NCI-H187 treated with DMSO at 0.1 percent for 48 hours (cell line): ENCODE measurements around the gene NLRP12.
"Not testable (repeated sequence)": the region's sequence is repeated elsewhere in the genome, so short reads cannot be mapped to it uniquely, and the experiment has no call there.

ENCODE experiments used
- DNase-seq: peaks from one replicate; lab custom pipeline; 2025; lab: John Stamatoyannopoulos, UW

NLRP12 gene, protein sequence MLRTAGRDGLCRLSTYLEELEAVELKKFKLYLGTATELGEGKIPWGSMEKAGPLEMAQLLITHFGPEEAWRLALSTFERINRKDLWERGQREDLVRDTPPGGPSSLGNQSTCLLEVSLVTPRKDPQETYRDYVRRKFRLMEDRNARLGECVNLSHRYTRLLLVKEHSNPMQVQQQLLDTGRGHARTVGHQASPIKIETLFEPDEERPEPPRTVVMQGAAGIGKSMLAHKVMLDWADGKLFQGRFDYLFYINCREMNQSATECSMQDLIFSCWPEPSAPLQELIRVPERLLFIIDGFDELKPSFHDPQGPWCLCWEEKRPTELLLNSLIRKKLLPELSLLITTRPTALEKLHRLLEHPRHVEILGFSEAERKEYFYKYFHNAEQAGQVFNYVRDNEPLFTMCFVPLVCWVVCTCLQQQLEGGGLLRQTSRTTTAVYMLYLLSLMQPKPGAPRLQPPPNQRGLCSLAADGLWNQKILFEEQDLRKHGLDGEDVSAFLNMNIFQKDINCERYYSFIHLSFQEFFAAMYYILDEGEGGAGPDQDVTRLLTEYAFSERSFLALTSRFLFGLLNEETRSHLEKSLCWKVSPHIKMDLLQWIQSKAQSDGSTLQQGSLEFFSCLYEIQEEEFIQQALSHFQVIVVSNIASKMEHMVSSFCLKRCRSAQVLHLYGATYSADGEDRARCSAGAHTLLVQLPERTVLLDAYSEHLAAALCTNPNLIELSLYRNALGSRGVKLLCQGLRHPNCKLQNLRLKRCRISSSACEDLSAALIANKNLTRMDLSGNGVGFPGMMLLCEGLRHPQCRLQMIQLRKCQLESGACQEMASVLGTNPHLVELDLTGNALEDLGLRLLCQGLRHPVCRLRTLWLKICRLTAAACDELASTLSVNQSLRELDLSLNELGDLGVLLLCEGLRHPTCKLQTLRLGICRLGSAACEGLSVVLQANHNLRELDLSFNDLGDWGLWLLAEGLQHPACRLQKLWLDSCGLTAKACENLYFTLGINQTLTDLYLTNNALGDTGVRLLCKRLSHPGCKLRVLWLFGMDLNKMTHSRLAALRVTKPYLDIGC

DNA sequence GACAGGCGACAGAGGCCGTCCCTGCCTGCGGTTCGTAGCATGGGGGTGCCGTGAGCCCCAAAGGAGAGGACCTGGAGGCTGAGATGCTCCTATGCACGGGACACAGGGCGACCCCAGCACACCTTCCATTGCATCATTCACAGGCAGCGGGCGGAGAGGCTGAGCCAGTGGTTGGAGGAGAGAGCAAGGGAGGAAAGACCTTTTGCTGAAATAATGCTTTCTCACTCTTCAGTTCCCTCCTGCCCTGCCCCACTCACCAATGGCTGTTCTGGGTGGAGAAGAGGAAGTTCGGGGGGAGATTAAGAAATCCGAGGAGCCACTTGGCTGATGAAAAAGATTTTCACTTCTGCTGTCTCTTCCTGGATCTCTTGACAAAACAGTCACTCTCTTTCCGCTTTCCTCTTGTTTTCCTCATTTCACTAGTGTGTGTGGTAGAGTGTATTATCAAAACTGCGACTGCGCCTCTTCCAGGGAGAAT lies at the start of gene NLRP12:
NLRP12 (minus strand) TSS at position 181 of the 478 bp plus-strand sequence; CDS start at position 41, 140 bp downstream.
- DNase-seq: no peak

DNA sequence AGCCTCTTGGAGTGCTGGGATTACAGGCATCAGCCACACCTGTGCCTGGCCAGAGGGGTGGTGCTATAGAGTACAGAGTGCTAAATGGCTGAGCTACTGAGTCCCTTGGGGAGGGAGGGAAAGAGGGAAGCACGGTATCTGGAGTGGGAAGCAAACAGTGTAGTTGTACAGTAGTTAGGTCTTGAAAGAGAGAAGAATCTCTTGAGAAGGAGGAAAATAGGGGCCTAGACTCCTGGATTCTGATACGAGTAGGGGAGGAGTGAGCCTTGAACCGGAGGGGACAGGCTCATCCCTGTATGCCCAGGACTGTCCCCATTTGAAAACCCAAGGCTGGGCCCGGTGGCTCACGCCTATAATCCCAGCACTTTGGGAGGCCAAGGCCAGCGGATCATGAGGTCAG lies 48.6 kb upstream of the NLRP12 start:
- no peak for DNase-seq

DNA sequence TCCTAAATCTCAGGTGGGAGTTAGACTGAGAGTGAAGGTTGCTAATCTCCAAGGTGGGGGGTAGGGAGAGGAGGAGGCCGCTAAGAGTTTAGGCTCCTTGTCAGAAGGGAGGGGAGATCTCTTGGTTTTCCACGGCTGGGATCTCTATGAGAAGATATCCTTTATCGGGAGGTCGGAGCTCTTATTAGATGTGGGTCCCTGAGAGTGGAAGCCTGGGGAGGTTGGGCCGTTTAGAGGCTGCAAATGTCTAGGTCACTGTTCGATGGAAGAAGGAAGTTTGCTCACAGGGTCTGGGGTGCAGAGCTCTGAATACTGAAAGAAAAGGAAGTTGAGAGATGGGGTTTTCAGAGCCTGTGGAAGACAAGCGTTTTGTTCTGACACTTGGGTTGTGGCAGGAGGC lies 47.3 kb upstream of the NLRP12 start:
- DNase-seq: no peak

DNA sequence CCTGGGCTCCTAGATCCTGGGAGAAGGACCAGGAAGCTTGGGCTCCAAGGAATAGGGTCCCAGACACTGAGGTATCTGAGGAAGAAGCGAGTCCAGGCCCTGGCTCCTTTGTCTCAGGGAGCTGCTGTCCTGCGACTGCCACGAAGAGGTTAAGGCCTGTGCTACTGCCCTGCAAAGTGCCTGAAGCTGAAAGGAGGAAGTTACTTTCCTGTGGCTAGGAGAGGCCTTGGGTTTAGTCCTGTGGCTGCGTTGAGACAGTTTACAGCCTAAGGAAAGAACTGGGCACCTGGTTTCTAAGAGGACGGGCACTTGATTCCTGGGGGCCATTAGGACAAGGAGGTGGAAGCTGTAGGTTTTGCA lies 46.4 kb upstream of the NLRP12 start:
- no peak for DNase-seq

DNA sequence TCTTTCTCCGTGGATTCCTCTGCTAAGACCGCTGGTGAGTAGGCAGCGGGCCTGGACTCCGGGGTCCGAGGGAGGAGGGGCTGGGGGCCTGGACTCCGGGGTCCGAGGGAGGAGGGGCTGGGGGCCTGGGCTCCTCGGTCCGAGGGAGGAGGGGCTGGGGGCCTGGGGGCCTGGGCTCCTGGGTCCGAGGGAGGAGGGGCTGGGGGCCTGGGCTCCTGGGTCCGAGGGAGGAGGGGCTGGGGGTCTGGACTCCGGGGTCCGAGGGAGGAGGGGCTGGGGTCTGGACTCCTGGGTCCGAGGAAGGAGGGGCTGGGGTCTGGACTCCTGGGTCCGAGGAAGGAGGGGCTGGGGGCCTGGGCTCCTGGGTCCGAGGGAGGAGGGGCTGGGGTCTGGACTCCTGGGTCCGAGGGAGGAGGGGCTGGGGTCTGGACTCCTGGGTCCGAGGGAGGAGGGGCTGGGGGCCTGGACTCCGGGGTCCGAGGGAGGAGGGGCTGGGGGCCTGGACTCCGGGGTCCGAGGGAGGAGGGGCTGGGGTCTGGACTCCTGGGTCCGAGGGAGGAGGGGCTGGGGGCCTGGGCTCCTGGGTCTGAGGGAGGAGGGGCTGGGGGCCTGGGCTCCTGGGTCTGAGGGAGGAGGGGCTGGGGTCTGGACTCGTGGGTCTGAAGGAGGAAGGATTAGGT lies 45.8 kb upstream of the NLRP12 start:
- not testable (repeated sequence) for DNase-seq

DNA sequence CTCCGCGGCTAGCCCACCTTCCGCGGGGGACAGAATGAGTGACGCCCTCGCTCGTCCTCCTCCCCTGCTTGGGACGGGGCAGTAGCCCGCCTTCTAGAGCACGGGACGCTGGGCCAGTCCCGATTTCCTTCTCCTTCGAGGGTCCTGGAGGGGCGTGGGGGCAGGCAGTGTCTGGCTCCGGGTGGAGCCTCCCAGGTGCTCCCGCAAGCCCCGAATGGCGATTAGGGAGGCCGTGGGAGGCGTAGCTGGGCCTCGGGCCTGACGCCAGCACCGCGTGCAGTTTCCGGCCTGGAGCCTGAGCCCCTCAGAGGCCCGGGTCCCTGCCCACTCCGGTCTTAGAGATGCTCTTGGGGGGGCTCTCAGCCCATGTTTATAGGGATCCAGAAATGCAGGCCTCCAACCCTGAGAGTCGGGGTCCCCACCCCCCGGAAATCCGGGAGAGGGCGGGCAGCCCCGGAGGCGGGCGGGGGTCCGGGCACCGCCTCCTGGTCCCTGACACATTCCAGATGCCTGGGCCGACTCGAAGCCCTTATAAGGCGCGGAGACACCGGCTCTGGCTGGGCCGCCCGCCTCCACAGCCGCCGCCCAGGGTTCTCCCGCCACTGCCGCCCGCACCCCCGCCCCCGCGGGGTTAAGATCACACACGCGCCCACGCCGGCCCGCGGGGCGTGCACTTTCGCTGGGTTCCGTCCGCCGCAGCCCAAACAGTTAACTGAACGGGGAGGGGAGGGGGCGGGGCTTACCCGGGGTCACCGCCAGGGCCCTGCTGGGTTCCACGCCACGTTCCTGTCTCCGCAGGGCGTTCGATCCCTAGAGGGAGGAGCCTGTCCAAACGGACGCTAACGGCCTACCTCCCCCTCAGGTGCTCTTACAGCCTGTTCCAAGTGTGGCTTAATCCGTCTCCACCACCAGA lies 45.0 kb upstream of the NLRP12 start:
- DNase-seq: no peak

DNA sequence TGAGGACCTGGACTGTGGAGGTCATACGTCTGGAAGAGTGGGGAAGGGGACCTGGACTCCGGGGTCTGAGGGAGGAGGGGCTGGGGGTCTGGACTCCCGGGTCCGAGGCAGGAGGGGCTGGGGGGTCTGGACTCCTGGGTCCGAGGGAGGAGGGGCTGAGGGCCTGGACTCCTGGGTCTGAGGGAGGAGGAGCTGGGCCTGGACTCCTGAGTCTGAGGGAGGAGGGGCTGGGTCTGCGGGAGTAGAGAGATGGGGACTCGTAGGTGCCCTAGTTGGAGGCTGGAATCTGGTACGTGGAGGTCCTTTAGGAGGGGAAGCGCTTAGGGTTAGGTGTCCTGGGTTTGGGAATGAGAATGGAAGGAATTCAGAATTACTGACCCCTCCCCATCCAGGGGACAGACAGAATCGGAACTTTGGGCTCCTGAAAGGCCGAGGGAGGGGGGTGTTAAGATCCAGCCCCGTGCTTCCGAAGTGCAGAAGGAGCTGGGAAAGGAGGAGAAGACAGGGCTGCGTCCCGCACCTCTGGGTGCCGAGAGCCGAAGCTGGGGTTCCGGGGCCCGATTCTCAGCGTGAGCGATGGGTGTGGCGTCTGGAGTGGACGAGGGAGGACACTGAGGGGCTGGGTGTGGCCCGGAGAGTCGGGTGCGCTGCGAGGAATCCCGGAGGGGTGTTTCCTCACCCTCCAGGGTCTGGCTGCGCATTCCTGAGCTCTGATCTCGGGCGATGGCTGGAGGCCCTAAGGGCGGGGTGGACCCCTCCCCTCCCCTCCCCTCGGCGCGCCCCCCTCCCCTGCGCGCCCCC lies 44.2 kb upstream of the NLRP12 start:
- no peak for DNase-seq

DNA sequence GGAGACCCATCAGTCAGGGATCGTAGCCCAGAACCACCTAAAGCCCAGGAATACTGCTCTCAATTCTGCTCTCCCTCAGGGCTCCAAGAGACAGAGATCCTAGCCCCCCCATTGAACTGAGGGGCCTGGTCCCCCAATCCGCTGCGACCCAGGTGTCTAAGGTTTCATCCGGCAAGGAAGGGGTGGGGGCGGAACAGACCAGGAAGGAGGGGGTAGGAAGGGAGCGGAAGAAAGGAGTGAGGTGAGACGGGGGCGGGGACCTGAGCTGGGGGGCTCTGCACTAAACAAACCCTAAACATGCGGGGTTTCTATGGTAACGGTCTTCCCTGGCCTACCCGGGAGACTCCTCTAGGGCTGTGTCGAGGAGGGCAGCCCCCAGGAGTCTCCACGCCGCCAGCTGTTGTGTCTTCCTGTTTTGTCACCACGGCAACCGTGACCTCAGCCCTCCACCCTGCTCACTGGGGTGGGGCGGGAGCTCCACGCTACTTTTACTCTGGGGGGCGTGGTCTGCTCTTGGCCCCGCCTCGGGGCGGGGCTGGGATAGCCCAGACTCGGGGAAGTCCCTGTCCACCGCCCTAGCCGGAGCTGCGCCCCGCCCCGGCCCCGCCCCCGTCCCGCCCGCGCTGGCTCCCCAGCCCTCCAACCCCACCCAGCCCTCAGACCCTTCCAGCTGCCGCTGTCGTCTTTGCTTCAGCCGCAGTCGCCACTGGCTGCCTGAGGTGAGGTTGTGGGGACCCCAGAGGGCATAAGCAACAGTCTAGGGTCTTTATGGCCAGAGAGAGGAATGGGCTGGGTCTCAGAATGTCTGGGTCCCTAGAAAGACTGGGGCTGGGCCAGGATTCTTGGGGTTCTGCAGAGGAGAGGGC lies 43.3 kb upstream of the NLRP12 start, which contains the start of gene MYADM:
MYADM (plus strand) TSS at position 659 of the 866 bp plus-strand sequence. CDS start 5,647 bp downstream, outside the sequence.
- no peak for DNase-seq

DNA sequence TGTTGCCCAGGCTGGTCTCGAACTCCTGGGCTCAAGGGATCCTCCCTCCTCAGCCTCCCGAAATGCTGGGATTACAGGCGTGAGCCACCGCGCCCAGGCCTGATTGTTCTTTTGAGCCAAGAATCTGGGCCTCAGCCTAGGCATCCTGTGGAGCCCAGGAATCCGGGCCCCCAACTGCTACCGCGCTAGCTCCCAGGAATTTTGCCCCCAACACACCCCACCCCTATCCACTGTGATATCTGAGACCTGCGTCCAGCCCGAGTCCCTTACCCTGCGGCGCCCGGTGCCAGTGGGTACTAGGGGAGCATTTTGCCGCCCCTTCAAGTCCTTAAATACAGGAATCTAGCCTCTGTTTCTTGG lies 42.7 kb upstream of the NLRP12 start:
- no peak for DNase-seq

DNA sequence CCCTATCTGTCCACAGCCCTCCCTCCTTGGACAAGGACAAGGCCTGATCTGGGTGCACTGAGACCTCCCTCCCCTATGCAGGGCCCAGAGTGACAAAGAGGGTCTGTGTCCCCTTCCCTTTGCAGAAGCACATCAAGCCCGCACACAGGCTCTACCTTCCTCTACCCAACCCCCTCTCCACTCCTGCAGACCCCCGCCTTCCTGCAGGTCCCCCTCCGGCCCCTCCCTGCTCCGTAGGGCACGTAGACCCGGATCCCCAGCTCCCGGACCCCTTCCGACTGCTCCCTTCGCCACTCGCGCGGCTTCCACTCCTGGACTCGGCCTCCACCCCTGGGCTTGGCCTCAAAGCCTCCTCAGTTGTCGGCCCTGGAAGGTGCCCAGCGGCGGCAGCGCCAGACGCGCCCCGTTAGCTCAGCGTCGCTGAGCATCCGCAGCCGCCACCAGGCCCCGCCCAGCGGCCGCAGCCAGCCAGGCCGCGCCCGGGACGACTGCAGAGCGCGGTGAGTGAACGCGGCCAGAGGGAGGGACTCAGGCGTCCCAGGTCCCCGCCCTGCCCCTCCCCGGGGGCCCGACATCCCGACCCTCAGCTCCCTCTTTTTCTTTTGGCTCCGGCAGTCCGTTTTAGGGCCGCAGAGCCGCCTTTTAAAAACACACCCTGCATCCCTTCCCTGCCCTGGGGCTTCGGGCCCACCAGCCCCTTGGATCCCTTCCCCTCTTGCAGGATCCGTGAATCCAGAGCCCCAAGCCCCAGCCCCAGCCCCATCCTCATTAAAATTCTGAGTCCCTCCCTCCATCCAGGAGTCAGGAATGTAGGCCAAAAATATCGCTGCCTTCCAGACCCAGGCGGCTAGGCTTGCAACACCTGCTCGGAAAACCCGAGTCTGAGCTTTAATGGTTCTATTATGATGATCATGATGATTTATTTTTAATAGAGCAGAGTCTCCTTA lies 42.1 kb upstream of the NLRP12 start:
- DNase-seq: no peak

DNA sequence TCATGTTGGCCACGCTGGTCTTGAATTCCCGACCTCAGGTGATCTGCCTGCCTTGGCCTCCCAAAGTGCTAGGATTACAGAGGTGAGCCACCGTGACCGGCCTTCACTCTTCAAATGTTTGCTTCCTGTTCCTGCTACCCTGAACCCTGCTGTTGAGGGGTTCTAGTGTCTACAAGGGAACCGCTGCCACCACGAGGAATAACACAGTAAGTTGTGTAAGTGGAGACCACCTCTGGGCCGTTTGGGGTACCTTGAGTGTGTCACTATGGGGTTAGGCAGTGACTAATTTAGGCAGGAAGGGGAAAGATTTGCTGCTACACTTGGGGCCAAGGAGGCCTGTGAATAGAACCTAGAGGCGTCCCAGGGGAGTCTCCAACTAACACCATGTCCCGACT lies 41.4 kb upstream of the NLRP12 start:
- no peak for DNase-seq

DNA sequence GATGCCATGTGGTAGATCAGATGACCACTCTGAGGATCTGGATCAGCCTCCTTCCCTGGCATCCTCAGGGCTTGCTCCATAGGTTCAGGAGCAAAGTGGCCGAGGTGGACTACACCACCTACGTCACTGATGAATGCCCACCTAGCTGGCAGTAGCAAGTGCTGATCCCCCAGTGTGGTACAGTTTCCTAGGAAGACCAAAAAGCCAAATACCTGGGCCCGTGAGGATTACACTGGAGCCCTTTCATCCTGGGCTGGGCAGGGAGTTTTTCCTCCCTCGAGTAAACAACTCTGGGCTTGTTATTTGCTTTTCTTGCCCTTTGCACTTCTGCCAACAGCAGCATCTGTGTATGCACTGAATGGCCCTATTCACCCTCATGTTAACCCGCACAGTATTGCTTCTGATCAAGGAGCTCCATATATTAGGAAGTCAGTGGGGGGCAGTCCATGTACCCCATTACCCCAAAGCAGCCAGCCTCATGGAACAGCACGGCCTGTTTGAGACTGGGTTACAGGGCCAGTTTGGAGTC lies 40.3 kb upstream of the NLRP12 start:
- DNase-seq: no peak

DNA sequence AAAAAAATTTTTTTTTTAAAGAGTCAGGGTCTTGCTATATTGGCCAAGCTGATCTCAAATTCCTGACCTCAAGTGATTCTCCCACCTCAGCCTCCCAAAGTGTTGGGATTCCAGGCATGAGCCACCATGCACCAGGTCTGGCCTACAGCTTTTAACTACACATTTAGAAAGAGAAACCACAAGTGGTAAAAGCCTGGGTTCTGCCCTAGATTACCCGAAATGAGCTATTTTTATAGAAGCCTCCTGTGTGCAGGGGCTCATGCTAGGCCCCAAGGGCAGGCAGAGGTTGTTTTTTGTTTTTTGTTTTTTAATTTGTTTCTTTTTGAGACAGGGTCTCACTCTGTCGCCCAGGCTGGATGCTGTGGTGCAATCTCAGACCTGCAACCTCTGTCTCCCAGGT lies 29.6 kb upstream of the NLRP12 start:
- DNase-seq: no peak

DNA sequence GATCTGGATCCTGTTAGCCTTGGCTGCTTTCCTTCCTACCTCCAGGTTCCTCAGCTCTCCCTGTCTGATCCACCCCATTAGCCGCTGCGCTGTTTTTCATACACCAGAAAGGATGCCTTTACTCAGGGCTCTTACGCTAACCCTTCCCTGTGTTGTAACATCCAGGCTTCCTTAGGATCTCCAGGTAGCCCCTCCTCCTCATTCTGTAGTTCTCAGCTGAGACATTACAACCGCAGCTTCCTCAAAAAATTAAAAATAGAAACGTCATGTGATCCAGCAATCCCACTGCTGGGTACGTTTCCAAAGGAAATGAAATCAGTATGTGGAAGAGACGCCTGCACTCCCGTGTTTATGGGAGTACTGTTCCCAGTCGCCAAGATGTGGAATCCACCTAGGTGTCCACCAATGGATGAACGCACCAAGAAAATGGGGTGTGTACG lies 25.1 kb upstream of the NLRP12 start:
- DNase-seq: no peak

DNA sequence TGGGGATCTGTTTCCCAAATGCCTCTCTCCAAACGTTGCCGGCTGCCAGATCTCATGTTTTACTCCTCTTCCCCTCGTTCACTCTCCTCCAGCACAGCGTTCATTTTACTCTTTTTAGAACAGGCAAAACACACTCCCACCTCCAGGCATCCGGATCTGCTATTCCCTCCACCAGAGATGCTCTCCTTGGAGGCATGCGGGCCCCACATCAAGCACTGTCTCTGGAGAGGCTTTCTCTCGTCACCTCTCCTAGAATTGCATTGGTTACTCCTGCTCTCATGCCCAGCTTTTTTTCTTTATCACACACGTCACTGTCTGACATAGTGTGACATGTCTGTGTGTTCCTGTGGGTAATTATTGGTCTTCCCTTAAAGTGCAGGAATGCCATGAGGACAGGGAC lies 23.4 kb upstream of the NLRP12 start:
- DNase-seq: no peak

DNA sequence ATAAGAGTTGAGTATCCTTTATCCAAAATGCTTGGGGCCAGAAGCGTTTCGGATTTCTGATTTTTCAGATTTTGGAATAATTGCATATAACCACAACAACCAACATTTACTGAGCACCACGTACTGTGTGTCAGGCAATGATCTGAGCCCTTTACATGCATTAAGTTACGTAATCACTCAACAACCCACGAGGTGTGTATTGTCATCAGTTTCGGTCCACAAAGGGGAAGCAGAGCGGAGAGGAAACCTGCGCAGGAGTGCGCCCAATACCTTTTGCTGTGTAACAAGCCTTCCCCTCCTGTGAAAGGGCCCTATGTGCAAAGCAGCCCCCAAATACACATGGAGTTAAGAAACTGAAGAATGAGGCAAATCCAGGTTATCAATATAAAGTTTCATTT lies 20.7 kb upstream of the NLRP12 start:
- DNase-seq: no peak

DNA sequence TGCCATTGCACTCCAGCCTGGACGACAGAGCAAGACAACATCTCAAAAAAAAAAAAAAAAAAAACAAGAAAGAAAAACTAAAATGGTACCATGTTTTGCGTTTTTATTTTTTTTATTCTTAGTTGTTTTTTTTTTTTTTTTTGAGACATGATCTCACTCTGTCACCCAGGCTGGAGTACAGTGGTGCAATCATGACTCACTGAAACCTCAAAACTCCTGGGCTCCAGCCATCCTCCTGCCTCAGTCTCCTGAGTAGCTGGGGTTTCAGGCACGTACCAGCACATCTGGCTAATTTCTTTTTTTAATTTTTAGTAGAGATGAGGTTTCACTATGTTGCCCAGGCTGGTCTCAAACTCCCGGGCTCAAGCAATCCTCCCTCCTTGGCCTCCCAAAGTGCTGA lies 16.8 kb upstream of the NLRP12 start:
- not testable (repeated sequence) for DNase-seq

DNA sequence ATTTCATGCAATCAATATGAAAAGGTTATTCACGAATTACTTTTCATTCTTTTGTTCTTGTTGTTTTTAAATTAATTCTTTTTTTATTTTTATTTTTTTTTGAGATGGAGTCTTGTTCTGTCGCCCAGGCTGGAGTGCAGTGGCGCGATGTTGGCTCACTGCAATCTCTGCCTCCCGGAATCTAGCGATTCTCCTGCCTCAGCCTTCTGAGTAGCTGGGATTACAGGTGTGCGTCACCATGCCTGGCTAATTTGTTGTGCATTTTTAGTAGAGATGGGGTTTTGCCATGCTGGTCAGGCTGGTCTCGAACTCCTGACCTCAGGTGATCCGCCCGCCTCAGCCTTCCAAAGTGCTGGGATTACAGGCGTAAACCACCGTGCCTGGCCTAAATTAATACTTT lies 16.1 kb upstream of the NLRP12 start:
- DNase-seq: not testable (repeated sequence)
